Right atrium auricular region (tissue), 2 donors: ENCODE results near the gene UBAC2. TPM values are rescaled to one million over a fixed set of nuclear protein-coding genes. Genes with fewer than 3 reads are reported as not detected.

Experiments used
- DNase-seq: peaks from one replicate; pipeline ENCODE4 v3.0.0-alpha.2; 2019; ENCODE audit warnings: low spot score
- H3K27ac ChIP-seq, 2 donors: fragments of 200-600 bp; sonication (generic); 1 replicate in 1 of 2; 2 replicates in 1 of 2; pipeline ENCODE4 v1.5.1; 2016 to 2019
- H3K27me3 ChIP-seq, 2 donors: fragments of 200-600 bp; sonication (generic); one replicate each; pipeline versions ENCODE4 v1.5.1 to v1.6.0; 2017 to 2019
- H3K36me3 ChIP-seq: fragments of 200-600 bp; sonication (generic); one replicate; pipeline ENCODE4 v1.5.1; 2016
- H3K4me1 ChIP-seq, 2 donors: fragments of 200-600 bp; sonication (generic); one replicate each; pipeline versions ENCODE4 v1.5.1 to v1.6.0; 2017 to 2019
- H3K4me3 ChIP-seq, 2 donors: fragments of 200-600 bp; sonication (generic); 1 replicate in 1 of 2; 2 replicates in 1 of 2; pipeline ENCODE4 v1.5.1; 2017 to 2019; ENCODE audit warnings: mild to moderate bottlenecking in 1 of 2, moderate library complexity in 1 of 2
- H3K9me3 ChIP-seq, 2 donors: fragments of 200-600 bp; sonication (generic); one replicate each; pipeline ENCODE4 v1.5.1; 2019
- CTCF ChIP-seq, 2 donors: fragments of 200-600 bp; sonication (generic); IDR thresholded peaks; one replicate each; pipeline ENCODE4 v1.5.1; 2019; ENCODE audit warnings: antibody characterized with exemption in 2 of 2
- total RNA-seq, 2 donors: library from RNA; depleted of rRNA; stranded (reverse); fragments of >200 nt; gene quantifications; one replicate each; pipeline ENCODE4 v1.1.0, GENCODE V29; 2016

Gene UBAC2
- total RNA-seq, 2 donors from 2014 or later, result 47.5 to 50.7 TPM

- H3K36me3 ChIP-seq, result peaks cover 8% of the 10 kb centered on the region
- no peak overlapping the region for H3K4me3 ChIP-seq
- H3K27me3 ChIP-seq, result no peaks in the 10 kb centered on the region
- H3K4me1 ChIP-seq, result peaks cover 0 to 39% of the 10 kb centered on the region in 2 donors
- no peak for TF ChIP-seq CTCF (IDR thresholded peaks at IDR 0.05)
- DNase-seq, result no peak
- no peaks in the 10 kb centered on the region for H3K9me3 ChIP-seq
- H3K27ac ChIP-seq, result peak overlapping the region in 1 of 2 donors; percentile 0
Measured at GRCh38 chr13:99320693-99321481, 120.2 kb downstream of the UBAC2 start.

GRCh38 chr13:99321709-99322108 is 121.1 kb downstream of the UBAC2 start:
- DNase-seq, result no peak
- H3K4me3 ChIP-seq, result no peak overlapping the region
- H3K36me3 ChIP-seq, result peaks cover 8% of the 10 kb centered on the region
- peaks cover 0 to 33% of the 10 kb centered on the region in 2 donors for H3K4me1 ChIP-seq
- no peak overlapping the region for H3K27ac ChIP-seq
- H3K27me3 ChIP-seq, result no peaks in the 10 kb centered on the region
- TF ChIP-seq CTCF (IDR thresholded peaks at IDR 0.05), result no peak
- no peaks in the 10 kb centered on the region for H3K9me3 ChIP-seq

GRCh38 chr13:99322297-99323103 is 121.8 kb downstream of the UBAC2 start:
- DNase-seq, result no peak
- peak overlapping the region in 1 of 2 donors; percentile 31 for H3K27ac ChIP-seq
- H3K4me1 ChIP-seq, result peaks cover 0 to 30% of the 10 kb centered on the region in 2 donors

GRCh38 chr13:99323488-99323887 is 122.8 kb downstream of the UBAC2 start:
- H3K27ac ChIP-seq, result no peak overlapping the region
- H3K9me3 ChIP-seq, result no peaks in the 10 kb centered on the region
- H3K27me3 ChIP-seq, result no peaks in the 10 kb centered on the region
- no peak for TF ChIP-seq CTCF (IDR thresholded peaks at IDR 0.05)
- DNase-seq, result no peak
- peaks cover 0 to 30% of the 10 kb centered on the region in 2 donors for H3K4me1 ChIP-seq
- no peaks in the 10 kb centered on the region for H3K36me3 ChIP-seq
- no peak overlapping the region for H3K4me3 ChIP-seq

More at GRCh38 chr13:99322297-99323103, 121.8 kb downstream of the UBAC2 start:
- TF ChIP-seq CTCF (IDR thresholded peaks at IDR 0.05), result no peak
- H3K27me3 ChIP-seq, result no peaks in the 10 kb centered on the region
- peaks cover 8% of the 10 kb centered on the region for H3K36me3 ChIP-seq
- no peak overlapping the region for H3K4me3 ChIP-seq
- no peaks in the 10 kb centered on the region for H3K9me3 ChIP-seq

GRCh38 chr13:99326012-99326411 is 125.4 kb downstream of the UBAC2 start:
- no peak for DNase-seq
- Histone ChIP-seq H3K27me3 (no peaks in the 10 kb centered on the region), H3K9me3 (no peaks in the 10 kb centered on the region), H3K4me1 (peaks cover 0 to 20% of the 10 kb centered on the region in 2 donors), H3K27ac (no peak overlapping the region), H3K36me3 (no peaks in the 10 kb centered on the region), H3K4me3 (no peak overlapping the region)
- no peak for TF ChIP-seq CTCF (IDR thresholded peaks at IDR 0.05)
